ENCODE results near the gene OPRPN.

Gene OPRPN, protein sequence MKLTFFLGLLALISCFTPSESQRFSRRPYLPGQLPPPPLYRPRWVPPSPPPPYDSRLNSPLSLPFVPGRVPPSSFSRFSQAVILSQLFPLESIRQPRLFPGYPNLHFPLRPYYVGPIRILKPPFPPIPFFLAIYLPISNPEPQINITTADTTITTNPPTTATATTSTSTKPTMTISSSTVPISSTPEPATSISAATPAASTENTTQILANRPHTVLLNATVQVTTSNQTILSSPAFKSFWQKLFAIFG

DNA sequence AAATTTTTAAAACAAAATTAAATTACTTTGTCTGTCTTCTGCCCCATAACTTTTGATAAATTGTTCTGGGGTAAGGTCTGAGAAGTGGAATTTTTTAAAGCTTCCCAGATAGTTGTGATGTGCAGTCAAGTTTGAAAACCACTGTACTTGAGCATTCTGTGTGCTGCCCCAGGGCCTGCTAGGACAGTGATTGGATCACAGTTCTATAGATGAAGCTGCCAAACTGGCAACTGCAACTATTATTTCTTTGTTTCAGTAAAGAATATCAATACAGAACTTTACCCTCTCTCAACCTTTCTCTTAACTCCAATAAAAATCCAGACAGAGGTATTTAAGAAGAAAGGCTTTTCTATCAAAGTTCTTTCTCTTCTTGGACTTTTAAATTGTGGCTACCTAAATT lies at the start of gene OPRPN:
TSS of gene OPRPN (plus strand) at position 361 of the 400 bp plus-strand sequence. CDS start 1,346 bp downstream, outside the sequence.
- no peak for DNase-seq (ENCODE audit: low spot score)

DNA sequence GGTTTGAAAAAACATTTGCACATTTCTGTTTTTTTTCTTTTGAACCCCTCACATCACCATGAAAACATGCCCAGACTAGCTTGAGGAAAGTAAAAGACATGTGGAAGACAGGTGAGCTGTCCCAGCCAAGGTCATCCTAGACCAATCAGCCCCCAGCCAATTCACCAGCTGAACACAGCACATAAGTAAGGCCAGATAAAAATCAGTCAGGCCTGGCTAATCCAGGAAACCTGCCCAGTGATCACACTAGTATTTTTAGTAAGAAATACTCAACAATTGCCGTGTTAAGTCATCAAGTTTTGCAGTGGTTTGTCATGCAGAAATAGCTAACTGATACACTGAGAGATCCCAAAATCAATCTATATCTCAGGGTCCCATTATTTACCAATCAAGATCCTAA lies 41.6 kb upstream of the OPRPN start:
- no peak for DNase-seq (ENCODE audit: low spot score)

DNA sequence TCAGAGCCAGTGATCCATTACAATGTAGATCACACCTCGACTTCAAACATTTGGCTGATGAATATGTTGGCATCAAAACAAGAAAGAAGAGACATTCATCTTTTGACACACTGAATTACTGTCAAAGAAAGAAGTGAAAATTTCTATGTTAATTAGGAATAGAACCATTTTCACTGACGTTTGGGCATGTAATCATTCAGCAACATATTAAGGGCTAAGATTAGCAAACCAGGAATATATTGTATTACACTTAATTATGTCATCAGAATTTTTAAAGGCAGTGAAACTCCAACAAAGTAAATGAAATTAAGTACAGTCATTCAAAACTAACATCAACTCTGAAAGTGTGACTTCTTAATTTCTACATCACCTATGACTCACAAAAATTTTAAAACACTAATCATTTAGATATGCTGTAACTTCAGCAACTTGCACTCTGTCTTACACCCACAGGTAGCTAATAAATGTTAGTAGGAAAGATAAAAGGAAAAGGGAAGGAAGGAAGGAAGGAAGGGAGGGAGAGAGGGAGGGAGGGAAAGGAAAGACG lies 38.6 kb upstream of the OPRPN start:
- no peak for DNase-seq (ENCODE audit: low spot score)

DNA sequence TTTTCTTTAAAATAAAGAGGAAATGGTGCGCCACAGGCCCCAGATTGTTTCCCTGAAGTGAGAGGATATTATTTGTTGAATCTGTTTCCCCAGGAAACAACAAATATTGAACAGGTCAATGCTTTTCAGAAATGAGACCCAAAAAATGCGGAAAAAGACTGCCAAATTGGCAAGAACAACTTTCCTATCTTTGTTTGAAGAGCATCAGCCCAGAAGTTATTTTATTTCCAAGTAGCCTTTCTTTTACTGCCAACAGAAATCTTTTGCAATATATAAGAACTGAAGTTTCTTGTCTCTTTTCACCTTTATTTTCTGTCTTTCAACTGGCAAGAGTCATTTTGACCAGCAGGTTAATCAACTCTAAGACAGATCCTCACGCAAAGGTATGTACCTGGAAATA lies 37.3 kb upstream of the OPRPN start, which contains the start of gene SMR3A:
TSS of gene SMR3A (plus strand) at position 301 of the 400 bp plus-strand sequence. CDS start 1,356 bp downstream, outside the sequence.
- no peak for DNase-seq (ENCODE audit: low spot score)

DNA sequence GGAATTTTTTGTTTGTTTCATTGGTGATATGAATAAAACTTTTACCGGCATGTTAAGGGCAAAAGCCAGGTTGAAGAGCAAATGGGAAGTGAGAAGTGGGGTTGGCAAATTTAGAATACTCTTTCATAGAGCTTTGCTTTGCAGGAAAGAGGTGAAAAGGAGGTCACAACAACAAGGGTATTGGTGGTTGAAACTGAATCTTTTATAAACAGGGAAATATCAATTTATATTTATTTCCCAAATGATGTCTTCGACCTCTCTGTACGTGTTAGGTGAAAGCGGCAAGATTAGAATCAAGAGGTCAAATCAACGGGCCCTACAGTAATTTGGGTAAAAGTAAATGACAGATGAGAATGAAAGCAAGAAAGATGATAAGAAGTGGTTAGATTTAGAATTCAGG lies 33.7 kb upstream of the OPRPN start:
- no peak for DNase-seq (ENCODE audit: low spot score)

DNA sequence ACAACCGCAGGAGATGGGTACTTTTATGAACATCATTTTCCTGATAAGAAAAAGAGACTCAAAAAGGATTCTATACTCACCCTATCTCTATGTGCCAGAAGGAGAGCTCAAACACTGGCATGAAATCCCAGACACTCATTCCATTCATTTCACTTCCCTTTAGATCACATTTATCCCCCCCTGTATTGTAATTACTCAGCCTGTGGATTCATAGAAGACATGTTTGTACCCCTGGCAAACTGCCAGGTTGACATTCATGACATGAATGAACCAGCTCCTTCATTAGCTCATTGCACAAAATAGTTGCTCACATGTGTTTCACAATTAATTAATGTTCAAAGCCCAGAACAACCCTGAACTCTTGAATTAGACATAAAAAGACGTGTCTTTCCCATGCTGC lies 32.3 kb upstream of the OPRPN start:
- no peak for DNase-seq (ENCODE audit: low spot score)

DNA sequence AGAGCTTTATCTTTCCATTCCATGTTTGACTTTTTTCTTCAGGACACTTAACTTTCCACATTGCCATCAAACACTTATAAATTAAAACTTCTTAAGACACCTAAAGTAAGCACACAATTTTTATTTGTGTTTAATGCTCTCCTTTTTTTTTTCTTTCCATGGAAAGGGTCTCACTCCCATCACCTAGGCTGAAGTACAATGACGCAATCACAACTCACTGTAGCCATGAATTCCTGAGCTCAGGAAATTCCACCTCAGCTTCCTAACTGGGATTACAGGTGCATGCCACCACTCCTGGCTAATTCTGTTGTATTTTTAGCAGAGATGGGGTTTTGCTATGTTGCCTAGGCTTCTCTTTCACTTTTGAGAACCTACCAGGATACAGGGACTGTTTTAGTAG lies 29.9 kb upstream of the OPRPN start:
- no peak for DNase-seq (ENCODE audit: low spot score)

DNA sequence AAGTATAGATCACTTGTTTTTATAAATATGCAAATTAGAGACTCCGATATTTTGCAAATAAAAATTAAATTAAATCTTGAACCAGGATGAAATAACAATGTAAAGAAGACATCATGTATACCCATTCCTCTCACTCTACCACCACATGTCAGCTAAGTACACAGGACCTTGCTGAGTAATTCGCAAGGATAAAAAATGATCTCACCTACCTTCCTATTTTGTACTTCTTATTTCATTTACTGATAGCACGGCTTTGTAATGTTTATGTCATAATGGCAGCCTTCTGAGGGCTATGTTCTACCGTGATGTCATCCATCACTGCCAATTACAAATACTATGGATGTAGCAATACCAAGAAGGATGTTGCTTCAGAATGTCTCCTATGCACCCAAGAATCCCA lies 25.8 kb upstream of the OPRPN start:
- no peak for DNase-seq (ENCODE audit: low spot score)

DNA sequence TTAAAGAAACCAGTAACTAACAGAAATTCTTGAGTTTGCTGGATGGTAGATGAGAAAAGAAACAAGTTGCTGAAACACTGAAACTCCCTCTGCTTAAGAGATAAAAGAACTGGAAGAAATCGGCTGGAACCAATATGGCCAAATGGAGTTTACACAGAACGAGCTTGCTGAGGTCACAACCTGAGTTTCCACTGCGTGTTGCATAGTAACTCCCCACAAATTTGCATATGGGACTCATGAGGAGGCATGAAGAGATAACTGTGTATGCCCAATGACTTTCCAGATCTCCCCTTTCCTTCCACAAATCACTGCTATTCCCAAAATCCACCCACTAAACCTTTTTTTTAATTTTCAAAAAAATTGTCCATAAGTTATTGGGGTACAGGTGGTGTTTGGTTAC lies 25.0 kb upstream of the OPRPN start:
- DNase-seq (ENCODE audit: low spot score): no peak

DNA sequence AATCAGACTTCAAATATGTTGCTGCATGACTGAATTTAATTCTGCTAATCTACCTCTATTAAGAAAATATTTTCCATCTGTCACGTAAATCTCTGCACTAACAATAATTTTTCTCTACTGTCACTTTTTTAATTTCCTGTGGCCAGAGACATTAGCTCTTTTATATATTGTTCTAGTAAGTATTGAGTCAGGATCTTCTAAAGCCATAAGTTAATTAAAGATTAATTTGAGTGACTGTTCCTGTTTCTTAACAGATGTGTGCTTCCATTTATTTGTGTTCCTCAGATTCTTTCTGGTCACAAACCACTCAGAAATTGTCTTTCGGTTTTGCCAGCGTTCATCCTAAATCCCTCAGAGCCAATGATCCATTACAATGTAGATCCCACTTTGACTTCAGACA lies 17.2 kb upstream of the OPRPN start:
- no peak for DNase-seq (ENCODE audit: low spot score)

DNA sequence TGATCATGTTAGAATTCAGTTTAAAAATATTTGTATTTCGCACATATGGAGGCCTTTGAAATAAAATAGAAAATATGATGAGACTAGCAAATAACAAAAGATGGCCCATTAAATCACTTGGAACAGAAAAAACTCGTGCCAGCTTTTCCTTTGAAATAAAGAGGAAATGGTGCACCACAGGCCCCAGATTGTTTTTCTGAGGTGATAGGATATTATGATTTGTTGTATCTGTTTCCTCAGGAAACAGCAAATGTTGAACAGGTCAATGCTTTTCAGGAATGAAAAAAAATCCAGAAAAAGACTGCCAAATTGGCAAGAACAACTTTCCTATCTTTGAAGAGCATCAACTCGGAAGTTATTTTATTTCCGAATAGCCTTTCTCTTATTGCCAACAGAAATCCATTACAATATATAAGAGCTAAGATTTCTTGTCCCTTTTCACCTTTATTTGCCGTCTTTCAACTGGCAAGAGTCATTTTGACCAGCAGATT lies 15.0 kb upstream of the OPRPN start, which contains the start of gene SMR3B:
TSS of gene SMR3B (plus strand) at position 441 of the 491 bp plus-strand sequence. CDS start 1,380 bp downstream, outside the sequence.
- DNase-seq (ENCODE audit: low spot score): no peak

DNA sequence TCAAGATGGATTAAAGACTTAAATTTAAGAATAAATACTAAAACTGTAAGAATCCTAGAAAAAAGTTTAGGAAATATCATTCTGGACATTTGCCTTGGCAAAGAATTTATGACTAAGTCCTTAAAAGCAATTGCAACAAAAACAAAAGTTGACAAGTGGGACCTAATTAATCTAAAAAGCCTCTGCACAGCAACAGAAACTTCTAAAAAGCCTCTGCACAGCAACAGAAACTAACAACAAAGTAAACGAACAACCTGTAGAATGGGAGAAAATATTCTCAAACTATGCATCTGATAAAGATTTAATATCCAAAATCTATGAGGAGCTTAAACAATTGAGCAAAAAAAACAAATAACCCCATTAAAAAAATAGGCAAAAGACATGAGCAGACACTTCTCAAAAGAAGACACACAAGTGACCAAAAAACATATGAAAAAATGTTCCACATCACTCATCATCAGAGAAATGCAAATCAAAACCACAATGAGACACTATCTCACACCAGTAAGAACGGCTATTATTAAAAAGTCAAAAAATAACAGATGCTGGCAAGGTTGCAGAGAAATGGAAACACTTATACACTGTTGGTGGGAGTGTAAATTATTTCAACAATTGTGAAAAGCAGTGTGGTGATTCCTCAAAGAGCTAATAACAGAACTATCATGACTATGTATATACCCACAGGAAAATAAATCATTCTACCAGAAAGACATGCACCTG lies 5.5 kb upstream of the OPRPN start:
- no peak for DNase-seq (ENCODE audit: low spot score)

DNA sequence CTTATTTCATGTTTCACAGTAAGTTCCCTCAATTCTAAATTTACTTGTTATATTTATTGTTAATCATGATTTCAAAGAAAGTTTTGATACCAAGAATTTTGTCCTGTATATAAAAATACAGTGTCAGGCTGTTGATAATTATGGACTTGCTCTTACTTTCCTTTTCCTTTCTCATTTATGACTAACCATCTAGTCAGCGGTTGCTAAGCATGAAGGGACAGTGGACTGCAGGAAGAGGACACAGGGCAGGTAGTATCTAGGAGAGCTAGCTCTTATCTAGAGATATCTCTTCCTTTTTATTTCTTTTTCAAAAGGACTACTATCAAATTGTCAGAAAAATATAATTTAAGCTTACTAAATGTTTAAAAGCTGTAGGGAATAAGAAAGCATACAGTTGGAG lies 1.6 kb downstream of the OPRPN start:
- no peak for DNase-seq (ENCODE audit: low spot score)

DNA sequence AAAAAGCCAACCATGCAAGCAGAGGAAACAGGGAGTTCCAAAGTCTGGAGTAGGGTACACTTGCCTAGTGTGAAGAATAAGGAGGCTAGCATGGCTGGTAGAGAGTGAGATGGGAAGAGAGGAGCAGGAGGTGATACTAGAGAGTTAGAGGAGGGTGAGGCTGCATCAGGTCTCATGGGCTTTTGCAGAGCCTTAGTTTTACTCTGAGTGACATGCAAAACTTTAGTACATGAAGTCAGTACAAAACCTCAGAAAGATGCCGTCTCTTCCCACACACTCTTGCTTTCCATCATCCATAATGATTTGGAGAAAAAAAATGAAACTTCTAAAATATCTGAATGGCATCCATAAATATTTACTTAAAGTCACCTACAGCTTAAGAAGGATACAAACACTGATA lies 5.0 kb downstream of the OPRPN start:
- DNase-seq (ENCODE audit: low spot score): no peak

DNA sequence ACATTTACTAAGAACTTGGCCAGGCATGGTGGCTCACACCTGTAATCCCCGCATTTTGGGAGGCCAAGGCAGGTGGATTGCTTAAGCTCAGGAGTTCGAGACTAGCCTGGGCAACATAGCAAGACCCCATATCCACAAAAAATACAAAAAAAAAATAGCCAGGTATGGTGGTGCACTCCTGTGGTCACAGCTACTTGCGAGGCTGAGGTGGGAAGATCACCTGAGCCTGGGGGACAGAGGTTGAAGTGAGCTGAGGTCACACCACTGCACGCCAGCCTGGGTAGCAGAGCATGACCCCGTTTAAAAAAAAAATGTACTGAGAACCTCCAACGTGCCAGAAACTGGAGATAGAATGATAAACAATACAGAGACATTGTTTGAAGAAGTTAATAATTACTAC lies 8.0 kb downstream of the OPRPN start:
- DNase-seq (ENCODE audit: low spot score): no peak

DNA sequence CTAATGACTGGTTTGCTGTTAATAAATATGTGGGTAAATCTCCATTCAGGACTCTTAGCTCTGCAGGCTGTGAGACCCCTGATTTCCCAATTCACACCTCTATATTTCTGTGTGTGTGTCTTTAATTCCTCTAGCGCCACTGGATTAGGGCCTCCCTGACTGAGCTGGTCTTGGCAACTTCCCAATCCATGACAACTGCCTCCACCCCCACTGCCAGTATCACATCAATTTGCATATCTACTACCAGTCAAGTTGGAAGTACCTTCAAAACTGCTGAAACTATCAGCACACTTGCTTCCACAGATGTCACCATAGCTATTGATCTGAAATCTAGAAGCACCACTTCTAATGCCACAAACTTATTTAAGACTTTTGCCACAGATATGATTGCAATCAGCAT lies 27.6 kb downstream of the OPRPN start:
- DNase-seq (ENCODE audit: low spot score): peak; percentile 5

DNA sequence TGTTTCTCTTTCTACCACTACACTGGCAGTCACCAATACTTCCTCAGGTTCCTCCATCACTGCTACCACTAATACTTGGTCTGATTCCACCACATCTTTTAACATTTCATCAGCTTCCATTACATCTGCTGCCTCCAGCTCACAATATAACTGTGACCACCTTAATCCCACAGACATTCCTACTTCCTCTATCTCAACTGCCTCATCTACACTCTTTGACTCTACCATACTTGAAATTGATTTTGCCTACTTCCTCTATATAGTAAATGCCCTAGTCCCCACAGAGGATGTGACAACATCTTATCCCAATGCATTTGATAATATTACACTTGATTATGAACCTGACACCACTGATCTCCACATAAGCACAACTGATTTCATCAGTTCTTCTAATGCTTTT lies 29.0 kb downstream of the OPRPN start:
- DNase-seq (ENCODE audit: low spot score): no peak

DNA sequence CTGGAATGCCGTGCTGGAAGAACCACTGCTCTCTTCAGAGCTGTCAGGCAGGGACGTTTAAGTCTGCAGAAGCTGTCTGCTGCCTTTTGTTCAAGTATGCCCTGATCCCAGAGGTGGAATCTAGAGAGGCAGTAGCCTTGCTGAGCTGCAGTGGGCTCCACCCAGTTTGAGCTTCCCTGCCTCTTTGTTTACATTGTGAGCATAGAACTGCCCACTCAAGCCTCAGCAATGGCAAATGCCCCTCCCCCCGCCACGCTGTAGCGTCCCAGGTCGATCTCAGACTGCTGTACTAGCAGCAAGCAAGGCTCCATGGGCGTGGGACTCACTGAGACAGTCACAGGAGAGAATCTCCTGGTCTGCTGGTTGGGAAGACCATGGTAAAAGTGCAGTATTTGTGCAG lies 39.5 kb downstream of the OPRPN start:
- DNase-seq (ENCODE audit: low spot score): no peak

DNA sequence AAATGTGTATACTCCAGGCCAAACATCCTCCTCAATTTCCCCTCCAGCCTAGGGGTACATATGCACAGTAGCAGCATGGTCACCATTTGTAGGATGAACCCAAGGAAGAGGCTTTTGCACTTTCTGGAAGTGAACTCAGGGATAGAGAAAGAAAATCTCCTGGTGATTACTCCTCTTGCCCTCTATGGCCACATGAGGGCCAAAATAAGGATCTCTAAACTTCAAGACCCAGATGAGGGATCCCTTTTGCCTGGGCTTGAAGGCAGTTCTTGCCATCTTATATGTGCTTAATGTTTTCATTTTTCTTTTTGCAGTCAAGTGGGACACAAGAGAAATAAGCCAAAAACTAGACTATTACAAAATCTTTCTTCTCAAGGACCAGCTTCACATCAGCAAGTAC lies 44.7 kb downstream of the OPRPN start:
- DNase-seq (ENCODE audit: low spot score): no peak

DNA sequence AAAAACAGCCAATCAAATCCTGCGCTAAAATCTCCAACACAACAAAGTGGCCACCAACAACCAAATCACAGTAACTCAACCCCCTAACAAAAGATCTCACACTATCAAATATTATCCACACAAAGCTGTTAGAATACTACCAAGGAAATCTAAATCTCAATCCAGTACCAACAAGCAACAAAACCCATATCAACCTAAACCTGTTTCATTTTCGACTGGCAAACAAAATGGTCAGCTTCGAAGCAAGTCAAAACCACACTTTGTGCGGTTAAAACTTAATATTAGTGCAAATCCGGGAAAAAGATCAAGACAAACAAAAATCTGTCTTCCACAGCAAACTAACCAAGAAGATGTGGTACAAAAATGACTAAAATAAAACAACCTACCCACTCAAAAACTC lies 45.6 kb downstream of the OPRPN start:
- DNase-seq (ENCODE audit: low spot score): no peak

DNA sequence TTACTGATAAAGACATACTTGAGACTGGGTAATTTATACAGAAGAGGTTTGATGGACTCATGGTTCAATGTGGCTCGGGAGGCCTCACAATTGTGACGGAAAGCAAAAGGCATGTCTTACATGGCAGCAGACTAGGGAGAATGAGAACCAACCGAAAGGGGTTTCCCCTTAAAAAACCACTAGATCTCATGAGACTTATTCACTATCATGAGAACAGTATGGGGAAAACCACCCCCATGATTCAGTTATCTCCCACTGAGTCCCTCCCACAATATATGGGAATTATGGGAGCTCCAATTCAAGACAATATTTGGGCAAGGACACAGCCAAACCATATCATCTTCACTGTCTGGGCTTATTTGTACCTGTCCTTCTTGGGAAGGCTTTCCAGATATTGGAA lies 51.5 kb downstream of the OPRPN start:
- no peak for DNase-seq (ENCODE audit: low spot score)

DNA sequence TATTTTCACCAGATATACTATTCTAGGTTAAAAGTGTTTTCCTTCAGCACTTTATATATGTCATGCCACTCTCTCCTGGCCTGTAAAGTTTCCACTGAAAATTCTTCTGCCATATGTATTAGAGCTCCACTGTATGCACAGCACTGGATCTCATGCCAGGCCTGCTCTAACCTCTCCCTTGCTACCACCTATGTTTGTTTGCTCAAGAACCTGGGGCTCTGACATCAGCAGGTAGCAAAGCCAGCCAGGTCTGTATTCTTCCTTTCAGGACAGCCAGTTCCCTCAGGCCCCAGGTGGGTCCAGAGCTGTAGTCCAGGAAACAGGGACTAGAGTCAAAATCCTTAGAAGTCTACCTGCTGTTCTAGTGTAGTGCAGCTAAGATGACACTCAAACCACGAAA lies 55.2 kb downstream of the OPRPN start:
- no peak for DNase-seq (ENCODE audit: low spot score)

Measured in Ammon's horn (tissue), 1 donor.